GM21360 (cell line): ENCODE results near the gene SLC22A3.

Source experiments
- ATAC-seq: cut with Tn5 transposase; IDR thresholded peaks from one replicate; pipeline ENCODE4 v1.9.1; 2021; ENCODE audit warnings: mild to moderate bottlenecking, moderate library complexity; ENCODE audit not compliant: unreplicated experiment

SLC22A3 gene

DNA sequence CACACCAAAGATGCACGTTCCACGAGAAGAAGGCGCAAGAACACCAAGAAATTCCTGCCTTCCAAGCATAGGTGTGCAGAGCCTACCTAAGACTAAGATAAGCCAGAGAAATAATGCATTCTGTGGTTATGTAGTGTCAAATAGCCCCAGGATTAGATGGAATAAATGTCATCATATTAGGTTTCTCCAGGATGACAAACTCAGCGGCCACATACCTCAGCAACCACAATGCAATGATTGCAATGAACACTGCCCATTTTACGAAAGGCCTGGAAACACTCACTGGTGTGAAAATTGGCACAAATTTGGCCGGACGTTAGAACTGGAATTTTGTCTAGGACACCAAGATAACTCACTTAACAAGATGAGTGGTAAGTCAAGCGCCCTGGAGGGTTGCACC, 129.7 kb downstream of the SLC22A3 start:
- no peak for ATAC-seq

GRCh38 chr6:160487116-160487515, 138.9 kb downstream of the SLC22A3 start:
- ATAC-seq = no peak

- no peak for ATAC-seq
Measured at GRCh38 chr6:160489091-160489490, 140.9 kb downstream of the SLC22A3 start.

DNA sequence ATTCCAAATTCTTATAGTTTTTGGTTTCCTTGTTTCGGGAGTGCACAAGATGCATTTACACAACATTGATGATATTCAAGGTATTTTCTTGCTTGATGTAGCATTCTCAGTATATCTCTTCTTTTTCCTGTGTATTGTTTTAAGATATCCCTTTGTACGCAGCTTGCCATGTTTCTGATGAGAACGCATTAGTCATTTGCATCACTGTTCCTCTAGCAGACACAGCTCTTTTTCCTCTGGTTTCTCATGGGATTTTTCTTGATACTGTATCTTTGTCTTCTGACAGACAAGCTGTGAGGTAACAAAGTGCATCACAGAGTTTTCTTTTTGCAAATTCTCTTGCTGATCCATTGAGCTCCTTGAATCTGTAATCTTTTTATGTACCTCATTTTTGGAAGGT, 146.4 kb downstream of the SLC22A3 start:
- ATAC-seq = no peak

DNA sequence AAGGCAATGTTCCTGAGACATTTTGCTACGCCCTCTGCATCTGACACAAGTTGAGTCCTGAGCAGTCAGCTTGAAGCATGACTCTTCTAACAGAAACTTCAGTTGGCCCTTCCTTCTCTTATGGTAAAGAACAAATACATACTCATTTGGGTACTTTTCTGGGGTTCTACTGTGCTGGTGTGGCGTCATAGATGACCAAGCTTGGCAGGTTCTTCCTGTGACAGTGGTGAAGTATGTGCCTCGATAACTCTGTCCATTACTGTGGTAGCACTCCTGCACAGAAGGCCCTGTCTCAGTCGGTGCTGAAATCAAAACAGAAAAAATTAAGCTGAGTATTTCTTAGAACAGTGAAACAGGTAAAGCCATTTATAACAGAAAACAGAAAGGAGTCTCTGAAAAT, 152.5 kb downstream of the SLC22A3 start:
- ATAC-seq = no peak
